Progenitor cell of endocrine pancreas (in vitro differentiated cells): ENCODE data around the gene PDX1. TPM values are rescaled to one million over a fixed set of nuclear protein-coding genes. Genes with fewer than 3 reads are reported as not detected.
A peak's percentile ranks its signal among the peaks of the same experiment; 100 is the strongest.
"Not testable (repeated sequence)": the region's sequence is repeated elsewhere in the genome, so short reads cannot be mapped to it uniquely, and the experiment has no call there.

Experiments
- DNase-seq: peaks from one replicate; pipeline ENCODE4 v3.0.0; 2021; ENCODE audit warnings: low spot score; ENCODE audit not compliant: unreplicated experiment
- H3K27ac Mint-ChIP-seq: 2 replicates; pipeline ENCODE4 v1.8.0; 2021; ENCODE audit warnings: mild to moderate bottlenecking, moderate library complexity, mixed read lengths
- H3K27me3 Mint-ChIP-seq: 2 replicates; pipeline ENCODE4 v1.8.0; 2021; ENCODE audit warnings: mixed read lengths
- H3K36me3 Mint-ChIP-seq: 2 replicates; pipeline ENCODE4 v1.8.0; 2022; ENCODE audit warnings: mixed read lengths; ENCODE audit not compliant: insufficient read depth
- H3K4me1 Mint-ChIP-seq: 2 replicates; pipeline ENCODE4 v1.8.0; 2021; ENCODE audit warnings: low read depth, mixed read lengths
- H3K4me3 Mint-ChIP-seq: 2 replicates; pipeline ENCODE4 v1.8.0; 2021; ENCODE audit warnings: low read depth, mild to moderate bottlenecking, moderate library complexity, mixed read lengths
- H3K9me3 Mint-ChIP-seq: 2 replicates; pipeline ENCODE4 v1.8.0; 2021; ENCODE audit warnings: low read depth, mixed read lengths
- CTCF ChIP-seq: fragments of 200-600 bp; sonication (generic); IDR thresholded peaks from one replicate; pipeline ENCODE4 v1.5.0; 2021; ENCODE audit warnings: antibody characterized with exemption, mild to moderate bottlenecking; ENCODE audit not compliant: unreplicated experiment
- total RNA-seq: library from RNA; stranded (reverse); gene quantifications from 2 replicates; pipeline ENCODE4 v1.2.1, GENCODE V29; 2021

The PDX1 gene
- total RNA-seq, 1 donor from 2014 or later, result 303 TPM

GRCh38 chr13:27961227-27962085 lies 41.7 kb downstream of the PDX1 start:
- peak overlapping the region; percentile 68 for H3K4me3 Mint-ChIP-seq
- H3K27ac Mint-ChIP-seq, result peak overlapping the region; percentile 91
- TF ChIP-seq CTCF, result no peak
- DNase-seq, result no peak
- peaks cover 1% of the 10 kb centered on the region for H3K36me3 Mint-ChIP-seq
- H3K27me3 Mint-ChIP-seq, result peaks cover 4% of the 10 kb centered on the region
- H3K4me1 Mint-ChIP-seq, result peaks cover 61% of the 10 kb centered on the region
- H3K9me3 Mint-ChIP-seq, result no peaks in the 10 kb centered on the region

GRCh38 chr13:27962128-27962841 lies 42.5 kb downstream of the PDX1 start:
- H3K9me3 Mint-ChIP-seq, result no peaks in the 10 kb centered on the region
- DNase-seq, result no peak
- H3K27ac Mint-ChIP-seq, result peak overlapping the region; percentile 93
- H3K4me1 Mint-ChIP-seq, result peaks cover 61% of the 10 kb centered on the region
- TF ChIP-seq CTCF, result no peak
- H3K4me3 Mint-ChIP-seq, result peak overlapping the region; percentile 59
- peaks cover 1% of the 10 kb centered on the region for H3K36me3 Mint-ChIP-seq
- peaks cover 7% of the 10 kb centered on the region for H3K27me3 Mint-ChIP-seq

- Mint-ChIP-seq H3K27me3 (peaks cover 14% of the 10 kb centered on the region), H3K27ac (peak overlapping the region; percentile 52), H3K36me3 (peaks cover 1% of the 10 kb centered on the region), H3K9me3 (no peaks in the 10 kb centered on the region), H3K4me3 (no peak overlapping the region), H3K4me1 (peaks cover 63% of the 10 kb centered on the region)
- DNase-seq, result no peak
- no peak for TF ChIP-seq CTCF
Measured at GRCh38 chr13:27962982-27963381, 43.2 kb downstream of the PDX1 start.

GRCh38 chr13:27963491-27963890 lies 43.7 kb downstream of the PDX1 start:
- TF ChIP-seq CTCF, result no peak
- H3K27ac Mint-ChIP-seq, result peak overlapping the region; percentile 52
- H3K4me3 Mint-ChIP-seq, result no peak overlapping the region

GRCh38 chr13:27964206-27964605 lies 44.4 kb downstream of the PDX1 start:
- H3K9me3 Mint-ChIP-seq, H3K36me3 Mint-ChIP-seq, H3K27ac Mint-ChIP-seq, DNase-seq, H3K4me3 Mint-ChIP-seq: not testable (repeated sequence)
- Mint-ChIP-seq H3K27me3 (peaks cover 17% of the 10 kb centered on the region), H3K4me1 (peaks cover 61% of the 10 kb centered on the region)

More at GRCh38 chr13:27963491-27963890, 43.7 kb downstream of the PDX1 start:
- no peak for DNase-seq
- peaks cover 64% of the 10 kb centered on the region for H3K4me1 Mint-ChIP-seq
- H3K27me3 Mint-ChIP-seq, result peaks cover 15% of the 10 kb centered on the region
- H3K36me3 Mint-ChIP-seq, result peaks cover 1% of the 10 kb centered on the region
- no peaks in the 10 kb centered on the region for H3K9me3 Mint-ChIP-seq
